IMR-90 (cell line): ENCODE data around the gene NALCN. TPM values are rescaled to one million over a fixed set of nuclear protein-coding genes. Genes with fewer than 3 reads are reported as not detected.
A peak's percentile ranks its signal among the peaks of the same experiment; 100 is the strongest.

ENCODE experiments used
- ATAC-seq: fragments of 200-7000 bp; cut with Tn5 transposase; 2 replicates; pipeline ENCODE4 v1.9.1; 2020; ENCODE audit warnings: low read depth, mild to moderate bottlenecking, moderate library complexity
- BruUV-seq: library from RNA; stranded (reverse); fragments of 400-500 nt; replicated peaks from 2 replicates; lab custom pipeline; 2021; lab: Mats Ljungman, UMichigan
- CTCF ChIA-PET: fragments of 300-600 bp; formaldehyde crosslinking; extraction: SDS; loops from one replicate; lab custom pipeline; 2021; ENCODE audit warnings: antibody characterized with exemption; lab: Yijun Ruan, JAX
- POLR2A ChIA-PET: fragments of 300-600 bp; sonication (Branson Sonifier 250); formaldehyde crosslinking; loops from one replicate; lab custom pipeline; 2022; ENCODE audit warnings: antibody characterized with exemption; ENCODE audit not compliant: unreplicated experiment; lab: Charles Lee
- DNase-seq: peaks from one replicate; pipeline ENCODE4 v3.0.0; 2013
- H2AFZ ChIP-seq: replicated peaks from 2 replicates; pipeline ENCODE3; 2013; ENCODE audit warnings: low read length, mild to moderate bottlenecking; ENCODE audit not compliant: poor library complexity
- H2AK5ac ChIP-seq: 2 replicates; pipeline ENCODE4 v1.6.1; 2013; ENCODE audit warnings: low read depth, low read length, inconsistent platforms
- H2AK9ac ChIP-seq: replicated peaks from 2 replicates; pipeline ENCODE3; 2013; ENCODE audit warnings: mild to moderate bottlenecking, low read depth, low read length, moderate library complexity; ENCODE audit not compliant: poor library complexity
- H2BK120ac ChIP-seq: 2 replicates; pipeline ENCODE4 v1.6.1; 2013; ENCODE audit warnings: low read depth, low read length, inconsistent platforms
- H2BK15ac ChIP-seq: 3 replicates; pipeline ENCODE4 v1.6.1; 2013; ENCODE audit warnings: low read depth, low read length, inconsistent platforms
- H2BK20ac ChIP-seq: 2 replicates; pipeline ENCODE4 v1.6.1; 2013; ENCODE audit warnings: low read depth, mild to moderate bottlenecking, inconsistent platforms, low read length, moderate library complexity
- H2BK5ac ChIP-seq: 2 replicates; pipeline ENCODE4 v1.6.1; 2013; ENCODE audit warnings: mild to moderate bottlenecking, low read depth, low read length, inconsistent platforms; ENCODE audit not compliant: poor library complexity, severe bottlenecking
- H3K14ac ChIP-seq: replicated peaks from 2 replicates; pipeline ENCODE4 v1.6.1; 2013; ENCODE audit warnings: low read depth, low read length, inconsistent platforms
- H3K18ac ChIP-seq: 2 replicates; pipeline ENCODE4 v1.6.1; 2013; ENCODE audit warnings: low read depth, low read length, control low read depth
- H3K23ac ChIP-seq: 2 replicates; pipeline ENCODE4 v1.6.1; 2013; ENCODE audit warnings: low read depth, low read length, inconsistent platforms
- H3K27ac ChIP-seq: 2 replicates; pipeline ENCODE4 v1.5.1; 2013; ENCODE audit warnings: mild to moderate bottlenecking, control low read depth, low read length; ENCODE audit not compliant: insufficient read depth
- H3K27me3 ChIP-seq: 2 replicates; pipeline ENCODE4 v1.6.1; 2013; ENCODE audit warnings: low read length; ENCODE audit not compliant: control insufficient read depth, insufficient read depth
- H3K36me3 ChIP-seq: 2 replicates; pipeline ENCODE4 v1.6.1; 2013; ENCODE audit warnings: low read length, mixed read lengths; ENCODE audit not compliant: control insufficient read depth, insufficient read depth
- H3K4ac ChIP-seq: 2 replicates; pipeline ENCODE4 v1.6.1; 2013; ENCODE audit warnings: low read depth, low read length, inconsistent platforms
- H3K4me1 ChIP-seq: 2 replicates; pipeline ENCODE4 v1.6.1; 2013; ENCODE audit warnings: low read length, mixed read lengths; ENCODE audit not compliant: control insufficient read depth, insufficient read depth
- H3K4me2 ChIP-seq: 2 replicates; pipeline ENCODE4 v1.6.1; 2013; ENCODE audit warnings: low read depth, mild to moderate bottlenecking, control low read depth, low read length, moderate library complexity
- H3K4me3 ChIP-seq: 2 replicates; pipeline ENCODE4 v1.5.1; 2013; ENCODE audit warnings: low read depth, mild to moderate bottlenecking, control low read depth, low read length, moderate library complexity; ENCODE audit not compliant: insufficient read depth
- H3K56ac ChIP-seq: 2 replicates; pipeline ENCODE4 v1.6.1; 2013; ENCODE audit warnings: low read length, inconsistent platforms; ENCODE audit not compliant: insufficient read depth; ENCODE audit errors: extremely low read depth
- H3K79me1 ChIP-seq, 2 experiments: 2 replicates each; pipeline ENCODE4 v1.6.1; 2013; ENCODE audit warnings: low read length in 2 of 2, inconsistent platforms in 1 of 2, low read depth in 1 of 2
- H3K9ac ChIP-seq: 2 replicates; pipeline ENCODE4 v1.6.1; 2013; ENCODE audit warnings: low read depth, low read length, control low read depth
- H3K9me1 ChIP-seq: 2 replicates; pipeline ENCODE4 v1.6.1; 2013; ENCODE audit warnings: low read length, inconsistent platforms; ENCODE audit not compliant: insufficient read depth
- H3K9me3 ChIP-seq: 2 replicates; pipeline ENCODE4 v1.6.1; 2013; ENCODE audit warnings: low read length; ENCODE audit not compliant: control insufficient read depth, insufficient read depth
- H4K20me1 ChIP-seq: 2 replicates; pipeline ENCODE4 v1.6.1; 2013; ENCODE audit warnings: low read length, inconsistent platforms; ENCODE audit not compliant: insufficient read depth
- H4K5ac ChIP-seq: 2 replicates; pipeline ENCODE4 v1.6.1; 2013; ENCODE audit warnings: mild to moderate bottlenecking, low read depth, low read length, control low read depth
- H4K8ac ChIP-seq, 2 experiments: 2 replicates each; pipeline ENCODE4 v1.6.1; 2013; ENCODE audit warnings: low read depth in 2 of 2, low read length in 2 of 2, control low read depth in 1 of 2, inconsistent platforms in 1 of 2
- H4K91ac ChIP-seq: 2 replicates; pipeline ENCODE4 v1.6.1; 2013; ENCODE audit warnings: low read depth, low read length, inconsistent platforms; ENCODE audit not compliant: insufficient read depth
- CTCF ChIP-seq: conservative IDR thresholded peaks from 2 replicates; pipeline ENCODE4 v1.5.1; 2012; ENCODE audit warnings: mild to moderate bottlenecking, low read depth, low read length, improper control_type of control experiment
- FOS ChIP-seq: fragments of 150-350 bp; IDR thresholded peaks from 2 replicates; pipeline ENCODE4 v1.6.1; 2016; ENCODE audit warnings: low read depth, low read length
- MAFK ChIP-seq: IDR thresholded peaks from 2 replicates; pipeline ENCODE4 v1.6.1; 2012; ENCODE audit warnings: low read depth, low read length, improper control_type of control experiment
- NFE2L2 ChIP-seq: fragments of 150-350 bp; IDR thresholded peaks from 2 replicates; pipeline ENCODE4 v1.6.1; 2016; ENCODE audit warnings: low read depth, mild to moderate bottlenecking, low read length
- RAD21 ChIP-seq: IDR thresholded peaks from 2 replicates; pipeline ENCODE4 v1.6.1; 2012; ENCODE audit warnings: low read length, improper control_type of control experiment
- RCOR1 ChIP-seq: IDR thresholded peaks from 2 replicates; pipeline ENCODE4 v1.6.1; 2012; ENCODE audit warnings: mild to moderate bottlenecking, low read length, improper control_type of control experiment; ENCODE audit not compliant: insufficient replicate concordance
- RFX5 ChIP-seq: IDR thresholded peaks from 2 replicates; pipeline ENCODE4 v1.8.0; 2012; ENCODE audit warnings: low read depth, mild to moderate bottlenecking, low read length, moderate library complexity
- WGBS, 2 experiments: methylation state at CpG; one replicate each; pipeline versions ENCODE4 v1.1.5 to v1.1.7; 2013; ENCODE audit warnings: missing lambda C conversion rate in 2 of 2; ENCODE audit not compliant: insufficient read length in 1 of 2; ENCODE audit errors: extremely low coverage in 2 of 2; 5-methylcytosine and 5-hydroxymethylcytosine counted together
- dilution Hi-C: fragments of 300-500 bp; cut with HindIII; formaldehyde crosslinking; loops from one replicate; pipeline ENCODE4 v1.14.3; 2018; ENCODE audit warnings: low sequenced_read_pairs; ENCODE audit not compliant: unreplicated experiment
- in situ Hi-C: fragments of 300-500 bp; cut with MboI; formaldehyde crosslinking; loops from 3 replicates; pipeline ENCODE4 v1.14.3; 2019; ENCODE audit warnings: low sequenced_read_pairs, inconsistent platforms, mixed read lengths
- intact Hi-C: fragments of 100-400 bp; cut with micrococcal nuclease; formaldehyde crosslinking; loops from 2 replicates; pipeline ENCODE4 v1.10.0; 2022
- polyA plus RNA-seq, 3 experiments: library from polyadenylated mRNA; depleted of rRNA; stranded (reverse); fragments of >200 nt; gene quantifications; 2 replicates each; pipeline ENCODE4 v1.2.3, GENCODE V29; 2012; ENCODE audit warnings: low replicate concordance in 1 of 3
- total RNA-seq: library from RNA; depleted of rRNA; stranded (reverse); fragments of >200 nt; gene quantifications from 2 replicates; pipeline ENCODE4 v1.2.3, GENCODE V29; 2012
- TF ChIP-seq, protein P1 (sequence below): fragments of 150-350 bp; IDR thresholded peaks from 2 replicates; pipeline ENCODE4 v1.6.1; 2017; ENCODE audit warnings: mild to moderate bottlenecking, antibody characterized with exemption, low read length, low read depth
- TF ChIP-seq, protein P2 (sequence below): fragments of 150-350 bp; IDR thresholded peaks from 2 replicates; pipeline ENCODE4 v1.6.1; 2016; ENCODE audit warnings: low read depth, mild to moderate bottlenecking, low read length, moderate library complexity, borderline replicate concordance

Gene NALCN
- total and polyA plus RNA-seq, 2 of the 4 experiments (the other 2 are of a cell fraction) = 2.9 to 4.8 TPM

DNA sequence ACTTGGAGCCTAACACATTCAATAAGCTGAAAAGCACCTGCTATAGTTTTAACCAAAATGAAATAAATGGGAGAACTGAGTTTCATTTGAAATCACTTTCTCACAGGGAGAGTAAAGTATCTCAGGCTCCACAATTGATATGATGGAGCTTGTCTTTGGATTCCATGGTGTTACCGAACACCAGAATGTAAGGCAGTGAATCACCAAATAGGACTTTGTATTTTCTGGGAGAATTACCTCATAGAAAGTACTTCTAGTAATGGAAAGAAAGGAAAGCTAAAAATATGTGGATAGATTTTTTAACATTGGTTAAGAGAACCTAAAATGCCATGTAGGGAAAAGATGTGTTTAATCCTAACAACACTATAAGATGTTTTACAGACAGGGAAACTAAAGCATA is 123.6 kb downstream of the NALCN start:
- Histone ChIP-seq H3K36me3 (no peaks in the 10 kb centered on the region), H3K9me3 (peaks cover 1% of the 10 kb centered on the region; the same call in 1 of the 2 replicates), H3K9ac (no peak overlapping the region), H4K20me1 (no peaks in the 10 kb centered on the region), H3K14ac (no peak overlapping the region), H3K4ac (no peak overlapping the region), H3K56ac (no peak overlapping the region), H2AK9ac (no peak overlapping the region), H3K27me3 (no peaks in the 10 kb centered on the region), H3K9me1 (peaks cover 2% of the 10 kb centered on the region; the same call in 1 of the 2 replicates), H3K23ac (no peak overlapping the region), H4K5ac (no peak overlapping the region), H3K4me2 (no peak overlapping the region), H2BK120ac (no peak overlapping the region), H3K18ac (no peak overlapping the region), H3K4me3 (no peak overlapping the region), H3K27ac (no peak overlapping the region), H3K4me1 (peaks cover 3% of the 10 kb centered on the region), H4K91ac (no peak overlapping the region), H2BK15ac (no peak overlapping the region), H2AFZ (no peak overlapping the region), H2BK5ac (no peak overlapping the region), H2BK20ac (no peak overlapping the region), H4K8ac (no peak overlapping the region), H2AK5ac (no peak overlapping the region), H3K79me1 (no peaks in the 10 kb centered on the region)
- ATAC-seq (no peak), DNase-seq (peak; percentile 60)
- TF ChIP-seq, protein P1, sequence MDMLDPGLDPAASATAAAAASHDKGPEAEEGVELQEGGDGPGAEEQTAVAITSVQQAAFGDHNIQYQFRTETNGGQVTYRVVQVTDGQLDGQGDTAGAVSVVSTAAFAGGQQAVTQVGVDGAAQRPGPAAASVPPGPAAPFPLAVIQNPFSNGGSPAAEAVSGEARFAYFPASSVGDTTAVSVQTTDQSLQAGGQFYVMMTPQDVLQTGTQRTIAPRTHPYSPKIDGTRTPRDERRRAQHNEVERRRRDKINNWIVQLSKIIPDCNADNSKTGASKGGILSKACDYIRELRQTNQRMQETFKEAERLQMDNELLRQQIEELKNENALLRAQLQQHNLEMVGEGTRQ = no peak
- TF ChIP-seq FOS = no peak
- TF ChIP-seq RAD21 = no peak
- TF ChIP-seq CTCF = no peak
- TF ChIP-seq NFE2L2 = no peak
- TF ChIP-seq RFX5 = no peak
- TF ChIP-seq, protein P2, sequence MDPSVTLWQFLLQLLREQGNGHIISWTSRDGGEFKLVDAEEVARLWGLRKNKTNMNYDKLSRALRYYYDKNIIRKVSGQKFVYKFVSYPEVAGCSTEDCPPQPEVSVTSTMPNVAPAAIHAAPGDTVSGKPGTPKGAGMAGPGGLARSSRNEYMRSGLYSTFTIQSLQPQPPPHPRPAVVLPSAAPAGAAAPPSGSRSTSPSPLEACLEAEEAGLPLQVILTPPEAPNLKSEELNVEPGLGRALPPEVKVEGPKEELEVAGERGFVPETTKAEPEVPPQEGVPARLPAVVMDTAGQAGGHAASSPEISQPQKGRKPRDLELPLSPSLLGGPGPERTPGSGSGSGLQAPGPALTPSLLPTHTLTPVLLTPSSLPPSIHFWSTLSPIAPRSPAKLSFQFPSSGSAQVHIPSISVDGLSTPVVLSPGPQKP = no peak
- no peak for TF ChIP-seq MAFK
- no peak for TF ChIP-seq RCOR1
- ChIA-PET POLR2A (no interaction called here), CTCF (no interaction called here)
- dilution Hi-C loops = no loop called here
- in situ Hi-C loops = no loop called here
- WGBS, 2 experiments = no CpG with 5 or more reads among the region's 1 CpG
- BruUV-seq = no TSS peak
- intact Hi-C loops = no loop called here
